Testis (tissue), 3 donors: ENCODE measurements around the gene BICD2. TPM values are rescaled to one million over a fixed set of nuclear protein-coding genes. Genes with fewer than 3 reads are reported as not detected.

Experiments used
- DNase-seq: peaks from one replicate; pipeline ENCODE4 v3.0.0-alpha.2; 2019
- H3K27ac ChIP-seq, 2 donors: fragments of 200-600 bp; sonication (generic); one replicate each; pipeline ENCODE4 v1.5.1; 2019
- H3K27me3 ChIP-seq: fragments of 200-600 bp; sonication (generic); one replicate; pipeline ENCODE4 v1.5.1; 2019
- H3K36me3 ChIP-seq: fragments of 200-600 bp; sonication (generic); one replicate; pipeline ENCODE4 v1.5.1; 2017; ENCODE audit warnings: low read depth; ENCODE audit errors: missing control alignments
- H3K4me1 ChIP-seq: fragments of 200-600 bp; sonication (generic); one replicate; pipeline ENCODE4 v1.5.1; 2019
- H3K4me3 ChIP-seq, 2 donors: fragments of 200-600 bp; sonication (generic); one replicate each; pipeline ENCODE4 v1.5.1; 2017 to 2019
- H3K9me3 ChIP-seq: fragments of 200-600 bp; sonication (generic); one replicate; pipeline ENCODE4 v1.5.1; 2017
- CTCF ChIP-seq, 3 experiments: fragments of 450-650 bp in 2 of 3; fragments of 200-600 bp in 1 of 3; sonication (generic) in 1 of 3; IDR thresholded peaks; one replicate each; pipeline ENCODE4 v1.5.1; 2016 to 2019; ENCODE audit warnings: antibody characterized with exemption in 3 of 3, mild to moderate bottlenecking in 2 of 3, moderate library complexity in 1 of 3
- POLR2A ChIP-seq: fragments of 450-650 bp; IDR thresholded peaks from one replicate; pipeline ENCODE4 v1.6.1; 2017; ENCODE audit warnings: antibody characterized with exemption, mild to moderate bottlenecking, moderate library complexity
- WGBS, 2 donors: methylation state at CpG; one replicate each; pipeline ENCODE4 v1.1.5; 2018; 5-methylcytosine and 5-hydroxymethylcytosine counted together
- intact Hi-C: fragments of 100-400 bp; cut with DNase I; formaldehyde crosslinking; loops from one replicate; pipeline ENCODE4 v1.15.1; 2023; ENCODE audit warnings: low total_unique reads
- polyA plus RNA-seq: library from polyadenylated mRNA; stranded (reverse); fragments of 350-450 nt; fragmentation: Illumina TruSeq; extraction: RNeasy Lipid Tissue Mini Kit (QIAGEN cat#74804); gene quantifications from one replicate; pipeline ENCODE4 v1.2.3, GENCODE V29; 2014; ENCODE audit warnings: low read depth, low replicate concordance; ENCODE audit not compliant: insufficient read depth
- total RNA-seq, 2 donors: library from RNA; depleted of rRNA; stranded (reverse); fragments of >200 nt; gene quantifications; one replicate each; pipeline ENCODE4 v1.2.3, GENCODE V29; 2016

Gene BICD2
- total and polyA plus RNA-seq, 3 donors from 2014 or later: 24.0 to 55.7 (median 48.0) TPM

GRCh38 chr9:92712767-92713166 is 51.9 kb downstream of the BICD2 start:
- H3K36me3 ChIP-seq: no peaks in the 10 kb centered on the region
- no peaks in the 10 kb centered on the region for H3K27me3 ChIP-seq
- H3K4me1 ChIP-seq: peaks cover 15% of the 10 kb centered on the region
- 90 to 93% methylated on average over 15 of the region's 15 CpGs for WGBS, 2 donors
- TF ChIP-seq POLR2A (no peak), CTCF (IDR thresholded peaks at IDR 0.05) (no peak)
- intact Hi-C loops: no loop called here
- H3K9me3 ChIP-seq: no peaks in the 10 kb centered on the region
- DNase-seq: no peak
- no peak overlapping the region for H3K4me3 ChIP-seq
- H3K27ac ChIP-seq: no peak overlapping the region

GRCh38 chr9:92711844-92712243 is 52.8 kb downstream of the BICD2 start:
- Histone ChIP-seq H3K27me3 (no peaks in the 10 kb centered on the region), H3K4me3 (no peak overlapping the region), H3K36me3 (no peaks in the 10 kb centered on the region), H3K9me3 (no peaks in the 10 kb centered on the region), H3K27ac (no peak overlapping the region), H3K4me1 (peaks cover 15% of the 10 kb centered on the region)
- TF ChIP-seq CTCF (IDR thresholded peaks at IDR 0.05) (no peak), POLR2A (no peak)
- WGBS, 2 donors: 71 to 86% methylated on average over 6 of the region's 6 CpGs
- DNase-seq: no peak
- intact Hi-C loops: no loop called here

GRCh38 chr9:92711146-92711545 is 53.5 kb downstream of the BICD2 start:
- H3K27me3 ChIP-seq: no peaks in the 10 kb centered on the region
- no peak overlapping the region for H3K4me3 ChIP-seq
- peaks cover 13% of the 10 kb centered on the region for H3K4me1 ChIP-seq
- H3K27ac ChIP-seq: no peak overlapping the region
- WGBS, 2 donors: 29 to 90% methylated on average over 2 of the region's 2 CpGs
- TF ChIP-seq CTCF (IDR thresholded peaks at IDR 0.05) (no peak), POLR2A (no peak)
- no peaks in the 10 kb centered on the region for H3K36me3 ChIP-seq
- H3K9me3 ChIP-seq: no peaks in the 10 kb centered on the region
- intact Hi-C loops: no loop called here
- no peak for DNase-seq

GRCh38 chr9:92710368-92710767 is 54.3 kb downstream of the BICD2 start:
- TF ChIP-seq POLR2A (no peak), CTCF (IDR thresholded peaks at IDR 0.05) (no peak)
- H3K9me3 ChIP-seq: no peaks in the 10 kb centered on the region
- WGBS, 2 donors: 87 to 89% methylated on average over 3 of the region's 3 CpGs
- H3K4me1 ChIP-seq: peaks cover 5% of the 10 kb centered on the region
- no peaks in the 10 kb centered on the region for H3K36me3 ChIP-seq
- H3K27me3 ChIP-seq: no peaks in the 10 kb centered on the region
- no peak overlapping the region for H3K27ac ChIP-seq
- intact Hi-C loops: no loop called here
- no peak for DNase-seq
- H3K4me3 ChIP-seq: no peak overlapping the region

- Histone ChIP-seq H3K36me3 (no peaks in the 10 kb centered on the region), H3K4me1 (peaks cover 1% of the 10 kb centered on the region), H3K27ac (no peak overlapping the region), H3K27me3 (no peaks in the 10 kb centered on the region), H3K9me3 (no peaks in the 10 kb centered on the region), H3K4me3 (no peak overlapping the region)
- intact Hi-C loops: no loop called here
- 88 to 94% methylated on average over 3 of the region's 3 CpGs for WGBS, 2 donors
- DNase-seq: no peak
- TF ChIP-seq CTCF (IDR thresholded peaks at IDR 0.05) (no peak), POLR2A (no peak)
Measured at GRCh38 chr9:92709954-92710353, 54.7 kb downstream of the BICD2 start.
